ENCODE results near the gene OXNAD1. TPM values are rescaled to one million over a fixed set of nuclear protein-coding genes. Genes with fewer than 3 reads are reported as not detected.

The OXNAD1 gene
- total RNA-seq, 1 donor from 2014 or later, result 18.5 TPM

DNA sequence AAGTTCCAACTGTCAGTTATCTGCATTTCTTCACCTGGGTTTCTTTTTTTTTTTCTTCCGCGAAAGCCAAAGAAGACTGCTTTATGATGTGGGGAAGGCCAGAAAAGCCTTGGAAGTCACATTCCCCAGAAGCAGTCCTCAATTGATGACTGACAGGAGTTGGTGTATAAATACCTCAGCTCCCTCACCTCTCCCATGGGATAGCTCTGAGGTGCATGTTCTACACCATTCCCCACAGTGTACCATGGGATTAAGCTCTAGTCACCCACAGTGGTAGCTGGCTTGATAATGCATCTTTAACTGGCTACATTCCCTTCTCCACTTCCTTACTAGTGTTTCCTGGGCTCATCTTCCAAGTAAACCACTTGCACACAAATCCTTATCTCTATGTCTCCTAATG lies 30.7 kb upstream of the OXNAD1 start:
- TF ChIP-seq, protein P1, sequence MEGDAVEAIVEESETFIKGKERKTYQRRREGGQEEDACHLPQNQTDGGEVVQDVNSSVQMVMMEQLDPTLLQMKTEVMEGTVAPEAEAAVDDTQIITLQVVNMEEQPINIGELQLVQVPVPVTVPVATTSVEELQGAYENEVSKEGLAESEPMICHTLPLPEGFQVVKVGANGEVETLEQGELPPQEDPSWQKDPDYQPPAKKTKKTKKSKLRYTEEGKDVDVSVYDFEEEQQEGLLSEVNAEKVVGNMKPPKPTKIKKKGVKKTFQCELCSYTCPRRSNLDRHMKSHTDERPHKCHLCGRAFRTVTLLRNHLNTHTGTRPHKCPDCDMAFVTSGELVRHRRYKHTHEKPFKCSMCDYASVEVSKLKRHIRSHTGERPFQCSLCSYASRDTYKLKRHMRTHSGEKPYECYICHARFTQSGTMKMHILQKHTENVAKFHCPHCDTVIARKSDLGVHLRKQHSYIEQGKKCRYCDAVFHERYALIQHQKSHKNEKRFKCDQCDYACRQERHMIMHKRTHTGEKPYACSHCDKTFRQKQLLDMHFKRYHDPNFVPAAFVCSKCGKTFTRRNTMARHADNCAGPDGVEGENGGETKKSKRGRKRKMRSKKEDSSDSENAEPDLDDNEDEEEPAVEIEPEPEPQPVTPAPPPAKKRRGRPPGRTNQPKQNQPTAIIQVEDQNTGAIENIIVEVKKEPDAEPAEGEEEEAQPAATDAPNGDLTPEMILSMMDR (IDR thresholded peaks at IDR 0.05; ENCODE audit: unreplicated experiment), result no peak
- Mint-ChIP-seq H3K27me3 (no peaks in the 10 kb centered on the region), H3K27ac (no peak overlapping the region), H3K36me3 (ENCODE audit: insufficient read depth) (no peaks in the 10 kb centered on the region), H3K4me1 (ENCODE audit: low read depth) (no peaks in the 10 kb centered on the region), H3K9me3 (ENCODE audit: low read depth) (no peaks in the 10 kb centered on the region), H3K4me3 (ENCODE audit: low read depth) (no peak overlapping the region)
- no peak for DNase-seq (ENCODE audit: low spot score, unreplicated experiment)

DNA sequence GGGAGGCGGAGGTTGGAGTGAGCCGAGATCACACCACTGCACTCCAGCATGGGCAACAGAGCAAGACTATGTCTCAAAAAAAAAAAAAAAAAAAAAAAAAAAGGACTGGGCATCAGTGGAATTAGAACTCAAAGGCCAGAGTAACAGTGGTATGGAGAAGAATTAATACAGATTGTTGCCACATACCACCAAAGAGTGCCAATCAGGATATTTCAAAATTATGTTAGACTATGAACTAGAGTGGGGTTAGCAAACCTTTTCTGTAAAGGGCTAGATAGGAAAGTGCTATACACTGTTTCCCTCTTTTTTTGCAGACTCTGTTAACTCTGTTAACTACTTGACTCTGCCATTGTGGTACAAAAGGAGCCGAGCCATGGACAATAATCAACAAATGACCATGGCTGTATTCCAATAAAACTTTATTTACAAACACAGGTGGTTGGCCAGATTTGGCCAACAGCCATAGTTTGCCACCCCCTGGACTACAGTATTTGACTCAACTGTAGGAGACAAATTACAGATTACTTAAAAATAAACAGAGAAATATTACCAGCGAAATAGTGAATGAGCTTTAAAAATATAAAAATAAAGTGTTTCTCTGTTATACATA lies 28.9 kb upstream of the OXNAD1 start:
- no peaks in the 10 kb centered on the region for H3K9me3 Mint-ChIP-seq (ENCODE audit: low read depth)
- TF ChIP-seq, protein P1 (IDR thresholded peaks at IDR 0.05; ENCODE audit: unreplicated experiment), result no peak
- DNase-seq (ENCODE audit: low spot score, unreplicated experiment), result no peak
- no peak overlapping the region for H3K4me3 Mint-ChIP-seq (ENCODE audit: low read depth)
- no peaks in the 10 kb centered on the region for H3K4me1 Mint-ChIP-seq (ENCODE audit: low read depth)
- peaks cover 4% of the 10 kb centered on the region for H3K27me3 Mint-ChIP-seq
- no peaks in the 10 kb centered on the region for H3K36me3 Mint-ChIP-seq (ENCODE audit: insufficient read depth)
- no peak overlapping the region for H3K27ac Mint-ChIP-seq

DNA sequence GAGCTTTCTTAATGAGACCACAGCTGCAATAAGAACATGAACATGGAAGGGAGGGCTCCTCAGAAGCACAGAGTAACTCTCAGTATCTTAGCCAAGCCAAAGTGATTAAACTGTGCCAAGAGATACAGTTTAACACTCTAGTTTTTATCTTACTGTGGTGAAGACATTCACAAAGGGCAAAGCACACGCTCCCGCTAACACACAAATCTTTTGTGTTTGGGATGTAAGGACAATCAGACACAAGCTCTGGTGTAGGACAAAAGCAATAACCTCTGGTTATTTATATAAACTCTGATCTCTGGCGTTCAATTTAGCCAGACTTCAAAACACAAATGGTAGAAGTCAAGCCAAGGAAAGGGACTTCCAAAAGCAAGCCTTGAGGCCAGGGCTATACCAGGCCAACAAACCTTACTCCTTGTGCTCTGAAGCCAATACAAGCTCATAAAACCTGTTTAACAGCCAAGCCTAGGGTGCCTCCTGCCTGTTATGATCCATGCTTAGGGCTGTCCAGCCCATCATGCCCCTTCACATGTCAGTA lies 28.1 kb upstream of the OXNAD1 start:
- H3K36me3 Mint-ChIP-seq (ENCODE audit: insufficient read depth), result no peaks in the 10 kb centered on the region
- peaks cover 4% of the 10 kb centered on the region for H3K27me3 Mint-ChIP-seq
- H3K9me3 Mint-ChIP-seq (ENCODE audit: low read depth), result no peaks in the 10 kb centered on the region
- no peak overlapping the region for H3K27ac Mint-ChIP-seq
- H3K4me1 Mint-ChIP-seq (ENCODE audit: low read depth), result no peaks in the 10 kb centered on the region
- no peak for DNase-seq (ENCODE audit: low spot score, unreplicated experiment)
- TF ChIP-seq, protein P1 (IDR thresholded peaks at IDR 0.05; ENCODE audit: unreplicated experiment), result no peak
- H3K4me3 Mint-ChIP-seq (ENCODE audit: low read depth), result no peak overlapping the region

DNA sequence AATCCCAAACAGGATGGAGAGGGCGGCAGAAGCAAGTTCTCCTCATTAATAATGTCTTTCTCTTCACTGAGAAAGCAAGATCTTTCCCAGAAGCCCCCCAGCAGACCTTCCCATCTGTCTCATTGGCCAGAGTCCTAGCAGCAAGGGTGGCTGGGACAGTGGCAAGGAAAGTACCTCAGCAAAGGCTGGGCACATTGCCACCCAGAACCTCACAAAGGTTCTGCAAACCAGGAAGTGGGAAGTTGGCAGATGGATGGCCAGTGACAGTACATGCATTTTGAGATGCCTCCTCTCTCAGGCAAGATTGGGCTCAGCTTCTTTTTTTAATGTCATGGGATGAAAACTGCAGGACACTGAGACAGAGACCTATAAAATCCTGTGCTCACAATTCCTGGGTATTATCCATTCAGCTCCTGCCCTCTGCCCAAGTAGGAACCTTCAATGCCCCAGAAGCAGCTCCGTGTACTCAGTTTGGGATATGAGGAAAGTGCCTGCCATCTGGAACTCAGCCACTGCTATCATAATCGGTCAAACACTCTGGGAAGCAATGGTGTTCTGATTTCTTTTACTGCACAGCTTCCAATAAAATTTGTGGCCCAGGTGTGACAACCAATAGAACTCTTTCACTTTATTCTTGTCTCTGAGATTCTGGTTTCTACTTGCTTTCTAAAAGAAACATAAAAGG lies 25.8 kb upstream of the OXNAD1 start:
- no peaks in the 10 kb centered on the region for H3K4me1 Mint-ChIP-seq (ENCODE audit: low read depth)
- TF ChIP-seq, protein P1 (IDR thresholded peaks at IDR 0.05; ENCODE audit: unreplicated experiment), result no peak
- H3K4me3 Mint-ChIP-seq (ENCODE audit: low read depth), result no peak overlapping the region
- H3K9me3 Mint-ChIP-seq (ENCODE audit: low read depth), result no peaks in the 10 kb centered on the region
- peaks cover 4% of the 10 kb centered on the region for H3K27me3 Mint-ChIP-seq
- H3K27ac Mint-ChIP-seq, result no peak overlapping the region
- no peak for DNase-seq (ENCODE audit: low spot score, unreplicated experiment)
- H3K36me3 Mint-ChIP-seq (ENCODE audit: insufficient read depth), result no peaks in the 10 kb centered on the region

DNA sequence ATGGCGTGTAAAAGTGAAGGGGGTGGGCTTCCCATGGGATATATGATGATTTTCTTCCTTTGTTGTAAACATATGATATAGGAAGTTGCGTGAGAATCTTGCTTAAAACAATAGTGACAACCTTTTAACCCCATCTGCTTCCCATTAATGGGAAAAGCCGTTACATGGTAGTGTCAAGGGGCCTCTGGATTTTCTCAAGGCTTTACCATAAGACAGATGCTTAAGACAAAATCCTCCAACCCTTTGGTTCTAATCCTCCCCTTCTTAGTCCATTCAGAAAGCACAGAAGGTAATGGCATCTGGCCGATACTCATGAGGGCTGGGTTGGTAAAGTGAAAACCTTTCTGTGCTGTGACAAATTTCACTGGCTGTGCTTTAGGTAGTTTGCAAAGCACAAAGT lies 25.2 kb upstream of the OXNAD1 start:
- H3K36me3 Mint-ChIP-seq (ENCODE audit: insufficient read depth), result no peaks in the 10 kb centered on the region
- no peaks in the 10 kb centered on the region for H3K4me1 Mint-ChIP-seq (ENCODE audit: low read depth)
- H3K27ac Mint-ChIP-seq, result no peak overlapping the region
- H3K9me3 Mint-ChIP-seq (ENCODE audit: low read depth), result no peaks in the 10 kb centered on the region
- peaks cover 4% of the 10 kb centered on the region for H3K27me3 Mint-ChIP-seq
- TF ChIP-seq, protein P1 (IDR thresholded peaks at IDR 0.05; ENCODE audit: unreplicated experiment), result no peak
- DNase-seq (ENCODE audit: low spot score, unreplicated experiment), result no peak
- H3K4me3 Mint-ChIP-seq (ENCODE audit: low read depth), result no peak overlapping the region
